WI38 (cell line): ENCODE data around the gene KLRF2.
A peak's percentile ranks its signal among the peaks of the same experiment; 100 is the strongest.
"Not testable (repeated sequence)": the region's sequence is repeated elsewhere in the genome, so short reads cannot be mapped to it uniquely, and the experiment has no call there.

ENCODE experiments used
- H3K4me3 ChIP-seq: 2 replicates; pipeline ENCODE4 v1.5.1; 2011; ENCODE audit warnings: low read depth, mild to moderate bottlenecking, control low read depth, low read length
- CTCF ChIP-seq: IDR thresholded peaks from 2 replicates; pipeline ENCODE4 v1.5.1; 2012; ENCODE audit warnings: low read depth, mild to moderate bottlenecking, control low read depth, low read length

Gene KLRF2

DNA sequence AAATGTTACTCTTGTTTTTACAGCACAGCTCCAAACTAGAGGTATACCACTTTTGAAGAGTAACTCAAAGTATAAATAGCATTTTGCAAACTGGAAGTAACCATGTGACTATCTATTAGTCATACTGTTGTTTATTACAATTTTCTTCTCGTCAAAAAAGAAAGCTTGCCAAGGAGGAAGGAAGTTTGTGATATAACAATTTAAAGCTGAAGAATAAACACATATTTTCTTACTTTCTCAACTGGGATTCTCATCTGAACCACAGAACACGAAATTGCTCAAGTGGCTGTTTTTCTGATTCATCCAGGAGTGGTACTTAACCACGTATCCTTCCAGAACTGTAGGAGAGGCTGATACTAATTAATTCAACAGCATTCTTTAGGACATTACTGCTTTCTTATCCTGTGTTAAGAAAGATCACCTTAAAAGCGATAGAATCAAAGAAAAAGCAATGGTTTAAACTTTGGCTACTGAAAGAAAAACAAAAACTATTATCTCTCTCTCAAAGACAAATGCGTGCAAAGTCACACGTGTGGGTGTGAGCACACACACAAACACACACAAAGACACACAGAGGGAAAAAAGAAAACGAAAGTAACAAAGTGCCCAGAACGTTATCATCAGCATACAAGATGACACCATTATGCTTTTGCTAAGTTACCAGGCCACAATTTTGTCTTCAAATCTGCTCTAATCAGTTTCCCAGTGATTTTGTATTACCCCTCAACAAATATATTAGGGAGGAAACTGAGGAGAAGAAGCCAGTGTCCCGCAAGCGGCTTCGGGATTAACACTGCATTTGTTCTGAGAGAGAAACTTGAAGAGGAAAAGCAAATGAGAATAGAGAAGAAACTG lies 11.8 kb upstream of the KLRF2 start, which contains the start of gene CLEC2B:
TSS of gene CLEC2B (minus strand) at position 48 of the 855 bp plus-strand sequence.
- peak within 1 kb of the TSS; percentile 56 for H3K4me3 ChIP-seq
- TF ChIP-seq CTCF = no peak

DNA sequence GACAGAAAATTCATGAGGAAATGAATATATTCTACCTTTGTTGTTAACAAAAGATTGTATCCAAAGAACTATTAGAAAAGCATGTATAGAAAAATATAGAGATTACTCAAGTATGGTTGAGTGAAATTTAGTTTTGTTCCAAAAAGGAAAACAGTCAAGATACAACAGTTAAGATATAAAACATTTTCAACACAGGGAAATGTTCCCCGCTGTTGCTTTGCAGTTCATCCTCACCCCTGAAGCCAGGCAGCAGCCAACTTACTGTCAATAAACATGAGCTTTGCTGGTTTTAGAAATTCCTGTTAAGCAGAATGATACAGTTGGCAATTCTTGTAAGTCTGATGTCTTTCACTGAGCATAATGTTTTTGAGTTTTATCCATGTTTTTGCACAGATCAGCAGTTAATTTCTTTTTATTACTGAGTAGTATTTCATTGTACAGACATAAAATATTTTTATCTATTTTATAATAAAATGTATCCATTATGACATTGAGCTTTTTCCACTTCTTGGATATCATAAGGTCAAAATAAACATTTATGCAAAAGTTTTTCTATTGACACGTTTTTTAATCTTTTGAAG lies 10.9 kb upstream of the KLRF2 start:
- H3K4me3 ChIP-seq = peak overlapping the region; percentile 56
- no peak for TF ChIP-seq CTCF

GRCh38 chr12:9872162-9872561 lies 9.1 kb upstream of the KLRF2 start:
- TF ChIP-seq CTCF = no peak
- H3K4me3 ChIP-seq = no peak overlapping the region

DNA sequence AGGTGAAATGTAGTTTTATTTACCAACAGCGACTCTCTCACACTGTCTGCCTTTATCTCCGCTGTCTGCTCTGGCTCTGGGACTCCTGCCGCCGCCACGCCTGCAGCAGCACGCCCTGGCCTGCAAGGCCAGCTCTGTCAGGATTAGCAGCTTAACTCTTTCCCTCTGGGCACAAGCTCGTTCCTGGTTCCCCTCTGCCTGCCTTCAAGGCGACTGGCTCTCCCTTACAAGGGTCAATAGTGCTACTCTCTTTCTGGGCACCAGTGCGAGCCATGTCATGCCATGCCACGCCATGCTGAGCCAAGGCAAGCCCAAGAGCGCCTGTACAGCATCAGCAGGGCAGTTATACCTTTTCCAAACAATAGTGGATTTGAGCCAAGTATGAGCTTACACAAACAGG lies 8.5 kb upstream of the KLRF2 start:
- no peak for TF ChIP-seq CTCF
- H3K4me3 ChIP-seq = no peak overlapping the region

DNA sequence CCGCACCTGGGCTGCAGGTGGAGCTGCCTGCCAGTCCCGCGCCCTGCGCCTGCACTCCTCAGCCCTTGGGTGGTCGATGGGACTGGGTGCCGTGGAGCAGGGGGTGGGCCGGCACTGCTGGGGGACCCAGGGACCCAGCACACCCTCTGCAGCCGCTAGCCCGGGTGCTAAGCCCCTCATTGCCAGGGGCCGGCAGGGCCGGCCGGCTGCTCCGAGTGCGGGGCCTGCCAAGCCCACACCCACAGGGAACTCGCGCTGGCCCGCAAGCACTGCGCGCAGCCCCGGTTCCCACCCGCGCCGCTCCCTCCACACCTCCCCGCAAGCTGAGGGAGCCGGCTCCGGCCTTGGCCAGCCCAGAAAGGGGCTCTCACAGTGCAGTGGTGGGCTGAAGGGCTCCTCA lies 5.2 kb upstream of the KLRF2 start:
- not testable (repeated sequence) for H3K4me3 ChIP-seq

GRCh38 chr12:9880532-9881078 lies 684 bp upstream of the KLRF2 start:
- no peak for TF ChIP-seq CTCF
- H3K4me3 ChIP-seq = no peak overlapping the region

- no peak overlapping the region for H3K4me3 ChIP-seq
- TF ChIP-seq CTCF = no peak
Observed at GRCh38 chr12:9881988-9882387, 699 bp downstream of the KLRF2 start.
